HL-60 (cell line): Measurements from ENCODE around the gene TMEM14C.
"Not testable (repeated sequence)": the region's sequence is repeated elsewhere in the genome, so short reads cannot be mapped to it uniquely, and the experiment has no call there.

Experiments used
- DNase-seq, 2 experiments: peaks; one replicate each; pipeline ENCODE4 v3.0.0-alpha.2; 2010 to 2020; ENCODE audit warnings: low read depth in 1 of 2, low spot score in 1 of 2
- H3K27ac ChIP-seq: fragments of 250-450 bp; sonication (Bioruptor Pico); replicated peaks from 2 replicates; pipeline ENCODE4 v1.5.1; 2020; ENCODE audit warnings: mild to moderate bottlenecking, moderate library complexity
- H3K27me3 ChIP-seq: fragments of 250-450 bp; sonication (Bioruptor Pico); 2 replicates; pipeline ENCODE4 v1.5.1; 2021; ENCODE audit warnings: mild to moderate bottlenecking, moderate library complexity; ENCODE audit not compliant: insufficient read depth, poor library complexity, severe bottlenecking
- H3K4me3 ChIP-seq: replicated peaks from 2 replicates; pipeline ENCODE4 v1.5.1; 2011; ENCODE audit warnings: mild to moderate bottlenecking, control low read depth, low read length; ENCODE audit not compliant: insufficient read depth
- GABPA ChIP-seq: IDR thresholded peaks from 2 replicates; pipeline ENCODE4 v1.6.1; 2012; ENCODE audit warnings: low read depth
- POLR2AphosphoS5 ChIP-seq: IDR thresholded peaks from 2 replicates; pipeline ENCODE4 v1.6.1; 2012; ENCODE audit warnings: low read depth
- SPI1 ChIP-seq: IDR thresholded peaks from 2 replicates; pipeline ENCODE4 v1.6.1; 2012; ENCODE audit warnings: low read depth, mild to moderate bottlenecking, borderline replicate concordance
- TF ChIP-seq, protein P1 (sequence below): IDR thresholded peaks from one replicate; pipeline ENCODE4 v1.5.1; 2011; ENCODE audit warnings: low read length, control low read depth, inconsistent platforms; ENCODE audit not compliant: insufficient read depth
- TF ChIP-seq, protein P2 (sequence below): IDR thresholded peaks from 2 replicates; pipeline ENCODE4 v1.6.1; 2012; ENCODE audit warnings: low read depth; ENCODE audit not compliant: insufficient replicate concordance

Gene TMEM14C

DNA sequence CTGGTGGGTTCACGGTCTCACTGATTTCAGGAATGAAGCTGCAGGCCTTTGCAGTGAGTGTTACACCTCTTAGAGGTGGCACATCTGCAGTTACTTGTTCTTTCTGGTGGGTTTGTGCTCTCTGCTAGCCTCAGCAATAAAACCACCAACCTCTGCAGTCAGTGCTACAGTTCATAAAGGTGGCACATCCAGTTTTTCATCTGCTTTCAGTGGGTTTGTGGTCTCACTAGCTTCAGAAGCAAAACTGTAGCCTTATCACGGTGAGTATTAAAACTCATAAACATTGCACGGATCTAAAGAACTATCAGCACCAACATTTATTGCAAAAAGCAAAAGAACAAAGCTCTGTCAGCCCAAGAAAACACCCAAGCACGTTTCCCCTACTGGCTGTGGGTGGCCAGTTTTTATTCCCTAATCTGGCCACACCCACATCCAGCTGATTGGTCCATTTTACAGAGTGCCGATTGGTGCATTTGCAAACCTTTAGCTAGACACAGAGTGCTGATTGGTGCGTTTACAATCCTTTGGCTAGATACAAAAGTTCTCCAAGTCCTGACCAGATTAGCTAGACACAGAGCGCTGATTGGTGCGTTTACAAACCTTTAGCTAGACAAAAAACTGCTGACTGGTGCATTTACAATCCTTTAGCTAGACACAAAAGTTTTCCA, 3.4 kb upstream of the TMEM14C start:
- DNase-seq = peak in 1 of 2 experiments; percentile 18
- H3K27ac ChIP-seq = peak overlapping the region; percentile 83

GRCh38 chr6:10719964-10720264, 3.0 kb upstream of the TMEM14C start:
- TF ChIP-seq POLR2AphosphoS5 (no peak), SPI1 (no peak), GABPA (no peak)
- TF ChIP-seq, protein P1, sequence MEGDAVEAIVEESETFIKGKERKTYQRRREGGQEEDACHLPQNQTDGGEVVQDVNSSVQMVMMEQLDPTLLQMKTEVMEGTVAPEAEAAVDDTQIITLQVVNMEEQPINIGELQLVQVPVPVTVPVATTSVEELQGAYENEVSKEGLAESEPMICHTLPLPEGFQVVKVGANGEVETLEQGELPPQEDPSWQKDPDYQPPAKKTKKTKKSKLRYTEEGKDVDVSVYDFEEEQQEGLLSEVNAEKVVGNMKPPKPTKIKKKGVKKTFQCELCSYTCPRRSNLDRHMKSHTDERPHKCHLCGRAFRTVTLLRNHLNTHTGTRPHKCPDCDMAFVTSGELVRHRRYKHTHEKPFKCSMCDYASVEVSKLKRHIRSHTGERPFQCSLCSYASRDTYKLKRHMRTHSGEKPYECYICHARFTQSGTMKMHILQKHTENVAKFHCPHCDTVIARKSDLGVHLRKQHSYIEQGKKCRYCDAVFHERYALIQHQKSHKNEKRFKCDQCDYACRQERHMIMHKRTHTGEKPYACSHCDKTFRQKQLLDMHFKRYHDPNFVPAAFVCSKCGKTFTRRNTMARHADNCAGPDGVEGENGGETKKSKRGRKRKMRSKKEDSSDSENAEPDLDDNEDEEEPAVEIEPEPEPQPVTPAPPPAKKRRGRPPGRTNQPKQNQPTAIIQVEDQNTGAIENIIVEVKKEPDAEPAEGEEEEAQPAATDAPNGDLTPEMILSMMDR = no peak
- TF ChIP-seq, protein P2, sequence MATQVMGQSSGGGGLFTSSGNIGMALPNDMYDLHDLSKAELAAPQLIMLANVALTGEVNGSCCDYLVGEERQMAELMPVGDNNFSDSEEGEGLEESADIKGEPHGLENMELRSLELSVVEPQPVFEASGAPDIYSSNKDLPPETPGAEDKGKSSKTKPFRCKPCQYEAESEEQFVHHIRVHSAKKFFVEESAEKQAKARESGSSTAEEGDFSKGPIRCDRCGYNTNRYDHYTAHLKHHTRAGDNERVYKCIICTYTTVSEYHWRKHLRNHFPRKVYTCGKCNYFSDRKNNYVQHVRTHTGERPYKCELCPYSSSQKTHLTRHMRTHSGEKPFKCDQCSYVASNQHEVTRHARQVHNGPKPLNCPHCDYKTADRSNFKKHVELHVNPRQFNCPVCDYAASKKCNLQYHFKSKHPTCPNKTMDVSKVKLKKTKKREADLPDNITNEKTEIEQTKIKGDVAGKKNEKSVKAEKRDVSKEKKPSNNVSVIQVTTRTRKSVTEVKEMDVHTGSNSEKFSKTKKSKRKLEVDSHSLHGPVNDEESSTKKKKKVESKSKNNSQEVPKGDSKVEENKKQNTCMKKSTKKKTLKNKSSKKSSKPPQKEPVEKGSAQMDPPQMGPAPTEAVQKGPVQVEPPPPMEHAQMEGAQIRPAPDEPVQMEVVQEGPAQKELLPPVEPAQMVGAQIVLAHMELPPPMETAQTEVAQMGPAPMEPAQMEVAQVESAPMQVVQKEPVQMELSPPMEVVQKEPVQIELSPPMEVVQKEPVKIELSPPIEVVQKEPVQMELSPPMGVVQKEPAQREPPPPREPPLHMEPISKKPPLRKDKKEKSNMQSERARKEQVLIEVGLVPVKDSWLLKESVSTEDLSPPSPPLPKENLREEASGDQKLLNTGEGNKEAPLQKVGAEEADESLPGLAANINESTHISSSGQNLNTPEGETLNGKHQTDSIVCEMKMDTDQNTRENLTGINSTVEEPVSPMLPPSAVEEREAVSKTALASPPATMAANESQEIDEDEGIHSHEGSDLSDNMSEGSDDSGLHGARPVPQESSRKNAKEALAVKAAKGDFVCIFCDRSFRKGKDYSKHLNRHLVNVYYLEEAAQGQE = no peak
- DNase-seq = no peak
- H3K27me3 ChIP-seq = no peaks in the 10 kb centered on the region
- H3K4me3 ChIP-seq = peak overlapping the region; percentile 49
- peak overlapping the region; percentile 83 for H3K27ac ChIP-seq

More for the DNA sequence above, 3.4 kb upstream of the TMEM14C start:
- TF ChIP-seq, protein P2 = no peak
- TF ChIP-seq POLR2AphosphoS5 = no peak
- H3K27me3 ChIP-seq = no peaks in the 10 kb centered on the region
- peak overlapping the region; percentile 49 for H3K4me3 ChIP-seq

GRCh38 chr6:10720265-10720959, 2.5 kb upstream of the TMEM14C start:
- TF ChIP-seq, protein P2 = no peak
- 0 out of 2 replicates have a peak, but pooled peaks have one; percentile 14 for TF ChIP-seq POLR2AphosphoS5
- H3K4me3 ChIP-seq = peak overlapping the region; percentile 49
- no peaks in the 10 kb centered on the region for H3K27me3 ChIP-seq
- peak overlapping the region; percentile 83 for H3K27ac ChIP-seq
- peak in 1 of 2 experiments; percentile 54 for DNase-seq

- DNase-seq = peak in 1 of 2 experiments; percentile 27
- Histone ChIP-seq H3K27ac (peak overlapping the region; percentile 83), H3K4me3 (peak overlapping the region; percentile 49)
- not testable (repeated sequence) for H3K27me3 ChIP-seq
These were observed 1.7 kb upstream of the TMEM14C start for GRCh38 chr6:10720960-10721849.
